ENCODE data around the gene METTL27. TPM values are rescaled to one million over a fixed set of nuclear protein-coding genes. Genes with fewer than 3 reads are reported as not detected.
"Not testable (repeated sequence)": the region's sequence is repeated elsewhere in the genome, so short reads cannot be mapped to it uniquely, and the experiment has no call there.

METTL27 gene
- total RNA-seq, 1 experiment from 2014 or later = 5.7 TPM

GRCh38 chr7:73869011-73869798 is 26.9 kb upstream of the METTL27 start:
- no peak for DNase-seq (ENCODE audit: low read depth)

- DNase-seq (ENCODE audit: low read depth) = no peak
Observed at GRCh38 chr7:73866446-73866767, 24.1 kb upstream of the METTL27 start.

GRCh38 chr7:73865738-73866445 is 23.6 kb upstream of the METTL27 start:
- peak; percentile 60 for DNase-seq (ENCODE audit: low read depth)

DNA sequence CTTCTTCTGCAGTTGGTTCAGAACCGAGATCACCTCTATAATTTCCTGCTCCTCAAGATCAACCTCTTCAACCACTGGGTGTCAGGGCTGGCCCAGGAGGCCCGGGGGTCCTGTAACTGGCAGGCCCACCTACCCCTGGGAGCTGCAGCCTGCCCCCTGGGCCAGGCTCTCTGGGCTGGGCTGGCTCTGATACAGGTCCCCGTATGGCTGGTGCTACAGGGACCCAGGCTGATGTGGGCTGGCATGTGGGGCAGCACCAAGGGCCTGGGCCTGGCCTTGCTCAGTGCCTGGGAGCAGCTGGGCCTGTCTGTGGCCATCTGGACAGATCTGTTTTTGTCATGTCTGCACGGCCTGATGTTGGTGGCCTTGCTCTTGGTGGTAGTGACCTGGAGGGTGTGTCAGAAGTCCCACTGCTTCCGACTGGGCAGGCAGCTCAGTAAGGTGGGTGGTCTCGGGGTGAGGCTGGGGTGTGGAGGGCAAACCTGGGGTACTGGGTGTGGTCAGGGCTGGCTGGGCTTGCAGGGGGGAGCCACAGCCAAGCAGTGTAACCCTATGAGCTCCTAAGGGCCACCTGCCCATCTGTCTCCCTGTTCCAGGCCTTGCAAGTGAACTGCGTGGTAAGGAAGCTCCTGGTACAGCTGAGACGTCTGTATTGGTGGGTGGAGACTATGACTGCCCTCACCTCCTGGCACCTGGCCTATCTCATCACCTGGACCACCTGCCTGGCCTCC is 22.8 kb upstream of the METTL27 start:
- DNase-seq (ENCODE audit: low read depth) = no peak

DNA sequence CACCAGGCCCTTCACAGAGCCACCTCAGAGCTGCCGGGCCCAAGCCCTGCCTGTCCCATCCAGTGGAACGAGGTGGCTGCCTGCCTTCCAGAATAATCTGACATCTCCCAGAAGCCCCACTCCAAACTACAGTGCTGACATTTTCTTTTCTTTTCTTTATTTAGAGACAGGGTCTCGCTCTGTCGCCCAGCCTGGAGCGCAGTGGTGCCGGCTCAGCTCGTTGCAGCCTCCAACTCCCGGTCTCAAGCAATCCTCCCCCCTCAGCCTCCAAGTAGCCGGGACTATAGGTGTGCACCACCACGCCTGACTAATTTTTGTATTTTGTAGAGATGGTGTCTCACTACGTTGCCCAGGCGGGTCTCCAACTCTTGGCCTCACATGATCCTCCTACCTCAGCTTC is 19.0 kb upstream of the METTL27 start:
- no peak for DNase-seq (ENCODE audit: low read depth)

- no peak for DNase-seq (ENCODE audit: low read depth)
Observed at GRCh38 chr7:73860859-73861258, 18.5 kb upstream of the METTL27 start, which contains the start of gene TMEM270. Gene TMEM270, plus strand, starts transcription at chr7:73861159. Its CDS starts 36 bp downstream, at chr7:73861195.

- DNase-seq (ENCODE audit: low read depth) = peak; percentile 45
Observed at GRCh38 chr7:73858807-73859206, 16.5 kb upstream of the METTL27 start.

DNA sequence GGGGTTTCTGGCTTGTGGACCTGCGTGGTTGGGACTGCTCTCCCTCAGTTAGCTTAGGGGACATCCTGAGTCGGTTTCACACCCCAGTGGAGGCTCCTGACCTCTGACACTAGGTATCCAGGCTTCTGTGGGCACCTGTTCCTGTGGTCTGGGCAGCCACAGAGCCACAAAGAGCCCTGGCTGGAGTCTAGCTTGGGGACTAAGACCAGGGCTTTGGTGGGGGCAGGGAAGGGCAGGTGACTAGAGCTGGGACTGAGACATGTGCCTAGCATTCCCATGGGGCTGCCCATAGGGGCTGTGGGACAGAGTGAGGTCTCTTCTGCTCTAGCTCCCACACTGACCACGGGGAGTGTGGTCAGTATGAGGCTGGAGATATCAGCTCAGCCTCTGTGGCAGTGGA is 14.6 kb upstream of the METTL27 start:
- no peak for DNase-seq (ENCODE audit: low read depth)

DNA sequence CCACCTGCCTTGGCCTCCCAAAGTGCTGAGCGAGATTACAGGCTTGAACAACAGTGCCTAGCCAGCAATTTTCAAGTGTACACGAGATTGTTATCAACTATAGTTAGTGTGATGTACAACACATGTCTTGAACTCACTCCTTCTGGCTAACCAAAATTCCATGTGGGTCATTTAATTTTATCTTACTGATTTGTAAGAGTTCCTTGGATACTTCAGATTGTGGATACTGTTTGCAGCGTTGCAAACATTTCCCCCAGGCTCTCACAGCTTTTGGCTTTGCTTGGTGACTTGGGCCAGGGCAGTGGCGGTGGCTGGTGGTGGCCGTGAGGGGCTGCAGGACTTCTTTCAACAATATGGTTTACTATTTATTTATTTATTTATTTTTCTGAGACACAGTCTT is 10.2 kb upstream of the METTL27 start:
- DNase-seq (ENCODE audit: low read depth) = no peak

- DNase-seq (ENCODE audit: low read depth) = peak; percentile 100
Observed at GRCh38 chr7:73851410-73852338, 9.4 kb upstream of the METTL27 start.

DNA sequence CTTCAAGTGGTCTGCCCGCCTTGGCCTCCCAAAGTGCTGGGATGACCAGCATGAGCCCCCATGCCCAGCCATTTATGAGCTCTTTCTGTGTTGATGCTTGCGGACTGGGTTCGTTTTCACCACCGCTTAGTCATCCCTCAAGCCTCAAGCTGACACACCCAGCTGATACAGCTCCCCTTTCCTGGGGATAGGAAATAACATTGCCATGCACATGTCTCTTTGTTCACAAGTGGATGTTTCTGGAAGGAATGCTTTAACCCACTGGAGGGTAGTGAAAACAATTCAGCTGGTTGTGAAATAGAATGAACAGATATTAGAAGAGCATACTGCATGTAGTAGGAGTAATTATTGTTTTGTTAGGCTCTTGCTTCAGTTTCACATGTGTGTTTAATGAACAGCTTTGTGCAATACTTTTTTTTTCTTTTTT is 8.5 kb upstream of the METTL27 start:
- DNase-seq (ENCODE audit: low read depth) = peak; percentile 98

GRCh38 chr7:73847941-73848723 is 5.8 kb upstream of the METTL27 start:
- no peak for DNase-seq (ENCODE audit: low read depth)

GRCh38 chr7:73845701-73846195 is 3.4 kb upstream of the METTL27 start:
- not testable (repeated sequence) for DNase-seq (ENCODE audit: low read depth)

- DNase-seq (ENCODE audit: low read depth) = peak; percentile 37
Observed at GRCh38 chr7:73844848-73845460, 2.6 kb upstream of the METTL27 start.

DNA sequence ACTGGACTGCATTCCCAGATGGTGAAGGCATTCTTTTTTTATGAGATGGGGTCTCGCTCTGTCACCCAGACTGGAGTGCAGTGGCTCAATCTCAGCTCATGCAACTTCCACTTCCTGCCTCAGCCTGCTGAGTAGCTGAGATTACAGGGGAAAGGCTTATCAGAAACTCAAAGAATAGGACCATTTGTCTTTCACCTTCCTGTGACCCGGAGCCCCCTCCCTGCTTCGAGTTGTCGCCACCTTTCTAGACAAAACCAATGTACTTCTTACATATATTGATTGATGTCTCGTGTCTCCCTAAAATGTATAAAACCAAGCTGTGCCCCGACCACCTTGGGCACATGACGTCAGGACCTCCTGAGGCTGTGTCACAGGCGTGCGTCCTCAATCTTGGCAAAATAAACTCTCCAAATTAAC is 1.8 kb upstream of the METTL27 start:
- no peak for DNase-seq (ENCODE audit: low read depth)

DNA sequence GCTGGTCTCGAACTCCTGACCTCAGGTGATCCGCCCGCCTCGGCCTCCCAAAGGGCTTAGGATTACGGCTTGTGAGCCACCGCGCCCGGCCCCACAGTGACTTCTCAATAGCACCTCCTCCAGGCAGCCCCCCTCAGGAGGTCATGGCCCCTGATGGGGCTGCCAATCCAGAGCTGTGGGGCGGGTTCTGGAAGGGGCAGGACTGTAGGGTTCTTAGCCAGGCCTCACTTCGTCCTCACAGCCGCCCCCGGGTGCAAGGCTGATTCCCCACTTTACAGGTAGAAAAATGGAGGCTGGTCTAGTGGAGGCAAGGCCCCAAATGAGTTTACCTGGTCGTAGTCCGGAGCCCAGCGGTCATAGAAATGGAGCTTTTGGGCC is 638 bp downstream of the METTL27 start:
- no peak for DNase-seq (ENCODE audit: low read depth)

DNA sequence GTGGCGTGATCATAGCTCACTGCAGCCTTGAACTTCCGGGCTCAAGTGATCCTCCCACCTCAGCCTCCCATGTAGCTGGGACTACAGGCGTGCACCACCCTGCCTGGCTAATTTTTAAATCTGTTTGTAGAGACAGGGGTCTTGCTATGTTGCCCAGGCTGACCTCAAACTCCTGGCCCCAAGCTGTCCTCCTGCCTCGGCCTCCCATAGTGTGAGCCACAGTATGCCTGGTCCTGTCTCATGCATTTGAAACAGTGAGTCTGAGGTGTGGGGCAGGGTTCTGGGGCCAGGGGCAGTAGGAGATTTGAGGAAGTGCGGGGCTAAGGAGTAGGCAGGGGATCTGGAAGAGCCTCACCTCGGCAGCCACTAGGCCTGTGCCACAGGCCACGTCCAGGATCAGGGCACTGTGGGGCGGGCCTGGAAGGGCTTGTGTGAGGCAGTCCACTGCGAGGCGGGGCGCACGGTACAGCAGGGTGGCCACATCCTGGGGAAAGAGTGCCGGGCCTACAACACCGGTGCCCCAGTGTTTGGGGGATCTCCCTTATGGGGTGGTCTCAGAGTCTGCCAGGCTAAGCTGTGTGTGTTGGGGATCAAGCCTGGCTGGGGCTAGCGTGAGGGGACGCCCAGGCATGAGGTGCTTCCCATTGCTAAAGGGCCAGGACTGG is 1.5 kb downstream of the METTL27 start:
- no peak for DNase-seq (ENCODE audit: low read depth)

DNA sequence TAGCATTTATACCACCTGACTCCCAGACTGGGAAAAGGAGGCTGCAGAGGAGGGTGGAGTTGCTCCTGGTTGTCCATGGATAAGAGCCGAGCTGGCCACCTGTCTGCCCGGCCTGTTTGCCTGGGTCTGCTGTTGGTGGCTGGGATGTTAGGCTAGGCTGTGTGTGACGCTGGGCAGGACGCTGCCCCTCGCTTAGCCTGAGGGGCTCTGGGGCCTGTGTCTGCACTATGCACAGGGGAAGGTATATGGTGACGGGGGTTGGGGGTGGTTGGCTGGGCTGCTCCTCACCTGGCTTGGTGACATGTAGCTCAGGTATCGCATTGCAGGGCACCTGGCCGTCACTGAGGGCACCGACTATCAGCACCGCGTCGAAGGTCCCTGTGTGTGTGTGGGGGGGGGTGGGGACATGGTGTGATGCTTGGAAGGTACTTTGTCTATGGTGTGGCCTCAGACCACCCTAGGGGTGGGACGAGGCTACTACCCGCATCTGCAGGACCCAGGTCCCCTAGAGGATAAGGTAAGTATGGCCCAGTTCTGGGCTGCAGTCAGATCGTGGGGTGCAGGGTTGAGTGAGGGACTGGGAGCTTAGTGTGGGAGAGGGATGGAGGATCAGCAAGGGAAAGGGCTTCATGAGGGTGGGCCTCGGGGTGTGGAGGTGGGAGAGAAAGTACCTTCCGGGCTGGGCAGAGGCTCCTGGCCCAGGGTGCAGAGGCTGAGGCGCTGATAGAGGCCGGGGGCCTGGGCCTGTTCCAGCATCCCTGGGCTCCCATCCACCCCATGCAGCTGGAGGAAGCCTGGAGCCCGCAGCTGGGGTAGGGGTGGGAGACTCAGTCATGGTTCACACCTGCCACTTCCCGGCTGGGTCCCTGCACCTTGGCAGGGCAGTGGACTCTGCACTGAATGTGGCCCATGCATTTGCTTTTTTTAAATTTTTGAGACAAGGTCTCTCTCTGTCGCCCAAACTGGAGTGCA is 2.3 kb downstream of the METTL27 start:
- DNase-seq (ENCODE audit: low read depth) = no peak
